AG04449 (cell line): ENCODE data around the gene ITGAL.
A peak's percentile ranks its signal among the peaks of the same experiment; 100 is the strongest.

ENCODE experiments used
- CTCF ChIA-PET: fragments of 350-600 bp; formaldehyde crosslinking; extraction: SDS; loops from one replicate; lab custom pipeline; 2021; ENCODE audit warnings: antibody characterized with exemption; lab: Yijun Ruan, JAX
- POLR2A ChIA-PET: fragments of 400-600, 350-600 bp; formaldehyde crosslinking; extraction: SDS; loops from one replicate; lab custom pipeline; 2020; ENCODE audit warnings: antibody characterized with exemption, inconsistent platforms; lab: Yijun Ruan, JAX
- DNase-seq: peaks from one replicate; pipeline ENCODE4 v3.0.0-alpha.2; 2010; ENCODE audit warnings: low read depth, low spot score
- H3K4me3 ChIP-seq: 2 replicates; pipeline ENCODE4 v1.5.1; 2011; ENCODE audit warnings: low read depth, mild to moderate bottlenecking, control low read depth, low read length
- TF ChIP-seq, protein P1 (sequence below): IDR thresholded peaks from one replicate; pipeline ENCODE4 v1.5.1; 2011; ENCODE audit warnings: mild to moderate bottlenecking, moderate library complexity, low read length, control low read depth, inconsistent platforms; ENCODE audit not compliant: insufficient read depth; ENCODE audit errors: missing control alignments

ITGAL gene

DNA sequence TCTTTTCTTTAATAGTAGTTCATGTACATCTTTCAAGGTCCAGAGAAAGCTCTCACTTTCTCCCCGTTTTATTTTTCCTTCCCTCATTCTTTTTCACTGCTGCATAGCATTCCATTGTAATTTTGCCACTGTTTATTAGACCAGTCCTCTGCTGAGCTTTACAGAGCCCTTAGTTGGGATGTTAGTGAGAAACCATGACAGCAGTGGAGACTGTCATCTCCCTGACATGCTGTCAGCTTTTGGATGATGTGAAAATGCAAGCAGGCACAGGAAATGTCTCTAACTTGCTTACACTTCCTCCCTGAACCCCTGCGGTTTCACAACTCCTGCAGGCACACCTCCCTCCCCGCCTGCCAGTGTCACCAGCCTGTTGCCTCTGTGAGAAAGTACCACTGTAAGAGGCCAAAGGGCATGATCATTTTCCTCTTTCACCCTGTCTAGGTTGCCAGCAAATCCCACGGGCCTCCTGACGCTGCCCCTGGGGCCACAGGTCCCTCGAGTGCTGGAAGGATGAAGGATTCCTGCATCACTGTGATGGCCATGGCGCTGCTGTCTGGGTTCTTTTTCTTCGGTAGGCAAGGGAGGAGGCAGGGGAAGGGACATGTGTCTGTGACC is at the start of gene ITGAL:
Gene ITGAL (plus strand): TSS at position 415 of the 615 bp plus-strand sequence. CDS start 96 bp downstream, at position 511.
- no peak for DNase-seq
- POLR2A ChIA-PET = no interaction called here

DNA sequence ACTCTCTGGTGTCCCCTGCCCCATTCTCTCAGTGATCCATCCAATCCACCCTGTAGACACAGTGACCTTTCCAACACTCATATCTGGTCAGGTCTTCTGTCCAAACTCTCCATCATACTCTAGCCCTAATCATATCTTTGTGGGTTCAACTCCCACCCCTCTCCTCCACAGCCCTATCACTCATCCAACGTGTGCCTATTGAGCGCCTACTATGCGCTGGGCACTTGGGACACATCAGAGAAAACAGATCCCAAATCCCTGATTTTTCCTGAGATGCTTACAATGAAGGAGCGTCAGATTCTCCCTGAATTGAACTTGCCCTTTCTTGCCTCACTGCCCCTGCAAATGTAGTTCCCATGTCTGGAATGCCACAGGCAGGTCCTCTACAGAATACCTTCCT is 44.5 kb upstream of the ITGAL start:
- TF ChIP-seq, protein P1, sequence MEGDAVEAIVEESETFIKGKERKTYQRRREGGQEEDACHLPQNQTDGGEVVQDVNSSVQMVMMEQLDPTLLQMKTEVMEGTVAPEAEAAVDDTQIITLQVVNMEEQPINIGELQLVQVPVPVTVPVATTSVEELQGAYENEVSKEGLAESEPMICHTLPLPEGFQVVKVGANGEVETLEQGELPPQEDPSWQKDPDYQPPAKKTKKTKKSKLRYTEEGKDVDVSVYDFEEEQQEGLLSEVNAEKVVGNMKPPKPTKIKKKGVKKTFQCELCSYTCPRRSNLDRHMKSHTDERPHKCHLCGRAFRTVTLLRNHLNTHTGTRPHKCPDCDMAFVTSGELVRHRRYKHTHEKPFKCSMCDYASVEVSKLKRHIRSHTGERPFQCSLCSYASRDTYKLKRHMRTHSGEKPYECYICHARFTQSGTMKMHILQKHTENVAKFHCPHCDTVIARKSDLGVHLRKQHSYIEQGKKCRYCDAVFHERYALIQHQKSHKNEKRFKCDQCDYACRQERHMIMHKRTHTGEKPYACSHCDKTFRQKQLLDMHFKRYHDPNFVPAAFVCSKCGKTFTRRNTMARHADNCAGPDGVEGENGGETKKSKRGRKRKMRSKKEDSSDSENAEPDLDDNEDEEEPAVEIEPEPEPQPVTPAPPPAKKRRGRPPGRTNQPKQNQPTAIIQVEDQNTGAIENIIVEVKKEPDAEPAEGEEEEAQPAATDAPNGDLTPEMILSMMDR = no peak
- POLR2A ChIA-PET = no interaction called here
- no peak for DNase-seq
- CTCF ChIA-PET = interaction anchor here (3.6 kb wide), 1 partner anchor 201 kb away, joined by 23 read pairs; no protein-coding TSS in a partner anchor
- no peak overlapping the region for H3K4me3 ChIP-seq

More for the DNA sequence above, at the start of gene ITGAL:
- TF ChIP-seq, protein P1 = no peak
- H3K4me3 ChIP-seq = no peak within 1 kb of the TSS
- CTCF ChIA-PET = interaction anchor here (1.0 to 1.7 kb wide), 3 partner anchors 21 to 30 kb away, joined by 3 to 6 read pairs (median 4); no protein-coding TSS in a partner anchor

DNA sequence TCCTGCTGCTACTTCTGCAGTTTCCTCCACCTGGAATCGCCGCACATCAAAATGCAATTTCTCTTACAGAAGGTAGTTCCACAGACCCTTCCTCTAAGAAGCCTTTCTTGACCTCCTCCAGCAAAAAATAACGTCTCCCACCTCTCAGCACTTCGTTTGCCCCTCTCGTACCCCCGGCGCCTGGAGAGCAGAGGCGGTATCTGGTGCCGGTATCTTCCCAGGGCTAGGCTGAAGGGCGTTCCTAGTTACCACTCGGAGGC is 43.2 kb upstream of the ITGAL start:
- H3K4me3 ChIP-seq = peak overlapping the region; percentile 94
- CTCF ChIA-PET = interaction anchor here (0.5 to 3.6 kb wide), 37 partner anchors 9 to 385 kb away, joined by 3 to 43 read pairs (median 5); partner anchors contain the start of genes SEPHS2, ZNF688, ZNF747 and ZNF764
- POLR2A ChIA-PET = interaction anchor here (0.7 to 1.0 kb wide), 5 partner anchors 13 to 128 kb away, joined by 3 to 5 read pairs (median 3); partner anchors contain the start of gene SEPHS2
- TF ChIP-seq, protein P1 = no peak
- no peak for DNase-seq

DNA sequence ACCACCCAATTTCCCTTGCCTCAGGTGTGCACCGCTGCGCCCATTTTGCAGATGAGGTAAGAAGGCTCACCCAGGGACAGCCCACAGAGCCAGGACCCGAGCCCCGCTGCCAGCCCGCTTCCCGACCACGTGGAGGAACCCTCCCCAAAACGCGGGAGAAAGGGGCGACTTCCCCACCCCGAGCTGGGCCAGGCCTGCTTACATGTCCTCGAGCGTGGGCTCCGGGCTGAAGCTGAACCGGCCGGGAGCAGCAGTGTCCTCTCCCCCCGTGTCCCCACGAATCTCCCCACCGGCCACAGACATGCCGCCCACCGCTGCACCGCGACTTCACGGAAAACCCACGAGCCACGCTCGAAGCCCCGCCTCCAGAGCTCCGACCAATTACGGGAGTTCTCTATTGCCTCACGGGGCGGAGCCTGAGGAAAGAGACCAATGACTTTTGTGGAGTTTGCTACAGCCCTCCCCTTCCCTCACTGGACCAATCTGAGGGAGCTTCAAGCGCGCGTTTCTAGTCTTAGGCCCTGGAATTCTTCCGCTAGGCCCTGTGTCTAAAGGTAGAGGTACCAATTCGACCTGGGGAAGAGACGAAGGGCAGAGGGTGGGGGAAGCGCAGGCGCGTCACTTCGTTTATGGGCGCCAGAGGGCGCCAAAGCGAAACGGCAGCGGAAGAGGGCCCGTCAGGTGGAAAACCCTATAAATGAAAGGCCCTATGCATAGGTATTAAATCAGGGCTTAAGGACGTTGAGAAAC is 42.7 kb upstream of the ITGAL start, which contains the start of gene DCTPP1:
Gene DCTPP1 (minus strand): TSS at position 353 of the 750 bp plus-strand sequence. CDS start 50 bp downstream, at position 303.
- peak within 1 kb of the TSS; percentile 94 for H3K4me3 ChIP-seq
- ChIA-PET CTCF (interaction anchor here (0.5 to 3.6 kb wide), 40 partner anchors 9 to 384 kb away, joined by 3 to 43 read pairs (median 4); partner anchors contain the start of genes SEPHS2, ZNF688, ZNF747 and ZNF764), POLR2A (interaction anchor here (0.7 to 1.0 kb wide), 6 partner anchors 12 to 186 kb away, joined by 3 to 5 read pairs (median 3); partner anchors contain the start of gene SEPHS2)
- TF ChIP-seq, protein P1 = peak; percentile 71
- peak; percentile 91 for DNase-seq

DNA sequence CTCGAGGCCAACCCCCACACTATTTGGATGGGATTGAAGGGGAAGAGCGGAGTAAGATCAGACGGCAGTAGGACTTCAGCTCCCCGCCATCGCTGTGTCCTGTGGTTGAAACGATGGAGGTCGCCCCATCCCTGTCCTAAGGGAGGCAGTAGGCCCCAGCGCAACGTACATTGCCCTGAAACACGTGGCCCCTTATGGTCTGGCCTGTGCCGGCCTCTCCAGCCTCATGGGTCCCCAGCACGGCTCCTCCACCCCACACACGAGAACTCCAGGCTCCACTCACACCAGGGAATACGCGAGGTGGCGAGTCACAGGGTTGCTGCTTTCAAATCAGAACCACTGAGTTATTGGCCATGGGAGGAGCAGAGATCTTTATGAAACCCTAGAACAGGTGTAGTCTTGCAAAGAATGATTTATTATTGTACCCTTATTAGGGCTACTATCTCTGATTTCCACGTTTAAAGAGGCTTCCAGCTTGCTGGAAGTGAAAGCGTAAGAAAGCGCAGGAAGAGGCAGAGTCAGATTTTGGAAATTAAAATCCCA is 42.0 kb upstream of the ITGAL start:
- no peak for DNase-seq
- TF ChIP-seq, protein P1 = no peak
- ChIA-PET POLR2A (interaction anchor here (0.8 to 1.0 kb wide), 3 partner anchors 13 to 185 kb away, joined by 3 to 5 read pairs (median 3); no protein-coding TSS in a partner anchor), CTCF (interaction anchor here (0.9 to 3.6 kb wide), 30 partner anchors 9 to 384 kb away, joined by 3 to 43 read pairs (median 5); partner anchors contain the start of genes SEPHS2, ZNF688 and ZNF747)
- H3K4me3 ChIP-seq = peak overlapping the region; percentile 37
